ENCODE data around the gene HSPA12A. TPM values are rescaled to one million over a fixed set of nuclear protein-coding genes. Genes with fewer than 3 reads are reported as not detected.

Gene HSPA12A
- total RNA-seq, 1 donor from 2014 or later, result 4.0 TPM

- H3K9me3 Mint-ChIP-seq (ENCODE audit: unreplicated experiment), result no peaks in the 10 kb centered on the region
- no peak overlapping the region for H3K27ac Mint-ChIP-seq (ENCODE audit: unreplicated experiment)
- H3K4me1 Mint-ChIP-seq (ENCODE audit: unreplicated experiment), result no peaks in the 10 kb centered on the region
- no peak for DNase-seq (ENCODE audit: extremely low spot score, unreplicated experiment)
- TF ChIP-seq CTCF (IDR thresholded peaks at IDR 0.05), result no peak
- H3K4me3 Mint-ChIP-seq (ENCODE audit: unreplicated experiment), result no peak overlapping the region
- no peaks in the 10 kb centered on the region for H3K27me3 Mint-ChIP-seq (ENCODE audit: unreplicated experiment)
- no peaks in the 10 kb centered on the region for H3K36me3 Mint-ChIP-seq (ENCODE audit: unreplicated experiment)
These were observed 34.0 kb downstream of the HSPA12A start for GRCh38 chr10:116708391-116708821.

- DNase-seq (ENCODE audit: extremely low spot score, unreplicated experiment), result no peak
- Mint-ChIP-seq H3K27me3 (ENCODE audit: unreplicated experiment) (no peaks in the 10 kb centered on the region), H3K9me3 (ENCODE audit: unreplicated experiment) (no peaks in the 10 kb centered on the region), H3K36me3 (ENCODE audit: unreplicated experiment) (no peaks in the 10 kb centered on the region), H3K4me1 (ENCODE audit: unreplicated experiment) (no peaks in the 10 kb centered on the region), H3K27ac (ENCODE audit: unreplicated experiment) (no peak overlapping the region), H3K4me3 (ENCODE audit: unreplicated experiment) (no peak overlapping the region)
- no peak for TF ChIP-seq CTCF (IDR thresholded peaks at IDR 0.05)
These were observed 34.4 kb downstream of the HSPA12A start for GRCh38 chr10:116707981-116708380.

- H3K36me3 Mint-ChIP-seq (ENCODE audit: unreplicated experiment), result no peaks in the 10 kb centered on the region
- DNase-seq (ENCODE audit: extremely low spot score, unreplicated experiment), result no peak
- H3K27me3 Mint-ChIP-seq (ENCODE audit: unreplicated experiment), result no peaks in the 10 kb centered on the region
- H3K9me3 Mint-ChIP-seq (ENCODE audit: unreplicated experiment), result no peaks in the 10 kb centered on the region
- H3K27ac Mint-ChIP-seq (ENCODE audit: unreplicated experiment), result no peak overlapping the region
- no peak overlapping the region for H3K4me3 Mint-ChIP-seq (ENCODE audit: unreplicated experiment)
- H3K4me1 Mint-ChIP-seq (ENCODE audit: unreplicated experiment), result no peaks in the 10 kb centered on the region
- no peak for TF ChIP-seq CTCF (IDR thresholded peaks at IDR 0.05)
These were observed 36.1 kb downstream of the HSPA12A start for GRCh38 chr10:116706281-116706680.

GRCh38 chr10:116705498-116705897 is 36.9 kb downstream of the HSPA12A start:
- Mint-ChIP-seq H3K27me3 (ENCODE audit: unreplicated experiment) (no peaks in the 10 kb centered on the region), H3K4me3 (ENCODE audit: unreplicated experiment) (no peak overlapping the region), H3K36me3 (ENCODE audit: unreplicated experiment) (no peaks in the 10 kb centered on the region), H3K27ac (ENCODE audit: unreplicated experiment) (no peak overlapping the region), H3K9me3 (ENCODE audit: unreplicated experiment) (no peaks in the 10 kb centered on the region), H3K4me1 (ENCODE audit: unreplicated experiment) (no peaks in the 10 kb centered on the region)
- no peak for DNase-seq (ENCODE audit: extremely low spot score, unreplicated experiment)
- no peak for TF ChIP-seq CTCF (IDR thresholded peaks at IDR 0.05)

- no peak for DNase-seq (ENCODE audit: extremely low spot score, unreplicated experiment)
- Mint-ChIP-seq H3K36me3 (ENCODE audit: unreplicated experiment) (no peaks in the 10 kb centered on the region), H3K27ac (ENCODE audit: unreplicated experiment) (no peak overlapping the region), H3K27me3 (ENCODE audit: unreplicated experiment) (no peaks in the 10 kb centered on the region), H3K9me3 (ENCODE audit: unreplicated experiment) (no peaks in the 10 kb centered on the region), H3K4me3 (ENCODE audit: unreplicated experiment) (no peak overlapping the region), H3K4me1 (ENCODE audit: unreplicated experiment) (no peaks in the 10 kb centered on the region)
- no peak for TF ChIP-seq CTCF (IDR thresholded peaks at IDR 0.05)
These were observed 37.4 kb downstream of the HSPA12A start for GRCh38 chr10:116704926-116705325.
